OCI-LY1 (cell line): Measurements from ENCODE around the gene MPI.

Source experiments
- H2AFZ ChIP-seq: fragments of 200-600 bp; sonication (generic), shearing (Covaris generic); 2 replicates; pipeline ENCODE4 v1.6.0; 2014; ENCODE audit warnings: antibody characterized with exemption, mild to moderate bottlenecking, low read length
- H3F3A ChIP-seq: fragments of 200-600 bp; sonication (generic), shearing (Covaris generic); 2 replicates; pipeline ENCODE4 v1.6.0; 2014; ENCODE audit warnings: mild to moderate bottlenecking, antibody characterized with exemption, low read length, moderate library complexity; ENCODE audit not compliant: insufficient read depth
- H3K27ac ChIP-seq: fragments of 200-600 bp; sonication (generic); 2 replicates; pipeline ENCODE4 v1.5.1; 2014; ENCODE audit warnings: low read length, mixed run types, mild to moderate bottlenecking, low read depth; ENCODE audit not compliant: poor library complexity, severe bottlenecking
- H3K27me3 ChIP-seq: fragments of 200-600 bp; sonication (generic); 2 replicates; pipeline ENCODE4 v1.6.0; 2014; ENCODE audit warnings: antibody characterized with exemption, mild to moderate bottlenecking, low read length, moderate library complexity; ENCODE audit not compliant: insufficient read depth
- H3K36me3 ChIP-seq: fragments of 200-600 bp; sonication (generic); 2 replicates; pipeline ENCODE4 v1.6.1; 2014; ENCODE audit warnings: mild to moderate bottlenecking, antibody characterized with exemption, low read length, moderate library complexity, mixed read lengths; ENCODE audit not compliant: insufficient read depth
- H3K4me1 ChIP-seq: fragments of 200-600 bp; sonication (generic); 2 replicates; pipeline ENCODE4 v1.5.1; 2014; ENCODE audit warnings: mild to moderate bottlenecking, low read length, moderate library complexity; ENCODE audit not compliant: insufficient read depth, severe bottlenecking
- H3K4me2 ChIP-seq: fragments of 200-600 bp; sonication (generic), shearing (Covaris generic); 2 replicates; pipeline ENCODE4 v1.6.1; 2014; ENCODE audit warnings: low read length
- H3K4me3 ChIP-seq: fragments of 200-600 bp; sonication (generic); 2 replicates; pipeline ENCODE4 v1.5.1; 2014; ENCODE audit warnings: low read length, low read depth, mild to moderate bottlenecking, mixed read lengths; ENCODE audit not compliant: poor library complexity, severe bottlenecking
- H3K79me2 ChIP-seq: fragments of 200-600 bp; shearing (Covaris generic); 2 replicates; pipeline ENCODE4 v1.6.1; 2016; ENCODE audit warnings: mixed run types, low read length, mixed read lengths; ENCODE audit not compliant: insufficient read depth
- H3K9ac ChIP-seq: fragments of 200-600 bp; sonication (generic), shearing (Covaris generic); 2 replicates; pipeline ENCODE4 v1.6.1; 2014; ENCODE audit warnings: mild to moderate bottlenecking, low read length, mixed read lengths
- H3K9me2 ChIP-seq: fragments of 200-600 bp; sonication (generic), shearing (Covaris generic); 2 replicates; pipeline ENCODE4 v1.6.1; 2014; ENCODE audit warnings: low read depth, mild to moderate bottlenecking, low read length, mixed read lengths
- H3K9me3 ChIP-seq: fragments of 200-600 bp; shearing (Covaris generic); 2 replicates; pipeline ENCODE4 v1.6.1; 2014; ENCODE audit warnings: low read length, mixed read lengths
- H4K20me1 ChIP-seq: fragments of 200-600 bp; sonication (generic), shearing (Covaris generic); 2 replicates; pipeline ENCODE4 v1.6.0; 2016; ENCODE audit warnings: mild to moderate bottlenecking, low read length; ENCODE audit not compliant: insufficient read depth
- CTCF ChIP-seq: fragments of 200-600 bp; sonication (generic), shearing (Covaris generic); IDR thresholded peaks from 2 replicates; pipeline ENCODE4 v1.5.1; 2017; ENCODE audit warnings: mild to moderate bottlenecking, antibody characterized with exemption, low read length, moderate library complexity, mixed read lengths
- EZH2 ChIP-seq: fragments of 200-600 bp; sonication (generic), shearing (Covaris generic); IDR thresholded peaks from 2 replicates; pipeline ENCODE4 v1.8.0; 2017; ENCODE audit warnings: borderline replicate concordance, mixed run types, mild to moderate bottlenecking, antibody characterized with exemption, low read length, moderate library complexity, mixed read lengths

Gene MPI

GRCh38 chr15:74869372-74869725 is 20.5 kb upstream of the MPI start:
- peaks cover 40% of the 10 kb centered on the region for H3K4me1 ChIP-seq
- no peak for TF ChIP-seq EZH2
- no peak for TF ChIP-seq CTCF
- H3K36me3 ChIP-seq: peaks cover 33% of the 10 kb centered on the region
- H3K27me3 ChIP-seq: no peaks in the 10 kb centered on the region
- H3K4me2 ChIP-seq: peak overlapping the region; percentile 18; the same call in 1 of the 2 replicates
- H3K9me2 ChIP-seq: no peaks in the 10 kb centered on the region
- H3K27ac ChIP-seq: peak overlapping the region; percentile 77
- no peaks in the 10 kb centered on the region for H4K20me1 ChIP-seq
- H3K9ac ChIP-seq: no peak overlapping the region; the same call in 1 of the 2 replicates
- H2AFZ ChIP-seq: no peak overlapping the region
- no peak overlapping the region for H3K4me3 ChIP-seq
- peaks cover 9% of the 10 kb centered on the region for H3K9me3 ChIP-seq
- H3K79me2 ChIP-seq: peaks cover 40% of the 10 kb centered on the region
- no peaks in the 10 kb centered on the region for H3F3A ChIP-seq

- Histone ChIP-seq H3F3A (no peaks in the 10 kb centered on the region), H2AFZ (no peak overlapping the region), H3K4me1 (peaks cover 40% of the 10 kb centered on the region), H3K79me2 (peaks cover 40% of the 10 kb centered on the region), H3K9me2 (no peaks in the 10 kb centered on the region), H3K36me3 (peaks cover 31% of the 10 kb centered on the region), H3K27me3 (no peaks in the 10 kb centered on the region), H3K9ac (peak overlapping the region; percentile 34; the same call in 1 of the 2 replicates), H3K4me2 (peak overlapping the region; percentile 54; the same call in 1 of the 2 replicates), H3K27ac (peak overlapping the region; percentile 77), H4K20me1 (no peaks in the 10 kb centered on the region), H3K4me3 (peak overlapping the region; percentile 39), H3K9me3 (peaks cover 9% of the 10 kb centered on the region)
- TF ChIP-seq EZH2 (no peak), CTCF (no peak)
Measured at GRCh38 chr15:74869726-74870407, 20.0 kb upstream of the MPI start.

DNA sequence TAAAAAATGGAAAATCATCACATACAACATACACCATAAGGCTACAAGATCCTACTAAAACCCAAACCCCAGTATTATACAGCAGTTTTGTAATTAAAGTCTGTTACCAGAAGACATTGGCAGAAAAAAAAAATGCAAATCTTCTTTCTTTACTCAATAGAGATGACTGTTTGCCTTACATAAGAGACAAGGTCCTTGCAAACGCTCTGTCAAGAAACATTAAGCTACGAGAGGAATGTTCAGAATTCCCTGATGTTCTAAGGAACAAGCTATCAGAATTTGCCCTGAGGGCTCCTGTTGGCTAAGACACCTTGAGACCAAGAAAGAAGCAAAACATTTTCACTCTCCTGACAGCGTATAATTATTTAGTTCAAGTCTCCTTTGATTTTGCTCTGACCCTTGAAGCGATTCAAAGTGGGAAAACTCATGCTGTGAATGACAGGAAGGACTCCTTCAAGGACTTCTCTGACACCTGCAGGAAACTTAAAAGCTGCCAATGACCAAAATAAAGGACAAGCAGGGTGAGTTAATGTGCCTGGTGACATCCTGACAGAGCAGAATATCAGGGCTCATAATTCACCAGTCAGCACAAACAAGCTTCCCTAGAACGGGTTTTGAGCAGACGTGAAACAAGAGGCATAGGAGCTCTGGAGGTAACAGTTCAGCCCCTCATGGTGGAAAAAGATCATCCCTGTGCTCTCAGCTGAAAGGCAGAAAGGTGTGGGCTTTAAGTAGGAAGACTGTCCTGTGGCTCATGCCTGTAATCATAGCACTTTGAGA is 19.2 kb upstream of the MPI start:
- no peak for TF ChIP-seq EZH2
- TF ChIP-seq CTCF: no peak
- H3K9ac ChIP-seq: peak overlapping the region; percentile 34; the same call in 1 of the 2 replicates
- peaks cover 9% of the 10 kb centered on the region for H3K9me3 ChIP-seq
- peak overlapping the region; percentile 77 for H3K27ac ChIP-seq
- H3K79me2 ChIP-seq: peaks cover 40% of the 10 kb centered on the region
- H3K4me1 ChIP-seq: peaks cover 40% of the 10 kb centered on the region
- H3K4me3 ChIP-seq: peak overlapping the region; percentile 39
- peaks cover 31% of the 10 kb centered on the region for H3K36me3 ChIP-seq
- peak overlapping the region; percentile 54 for H3K4me2 ChIP-seq
- no peaks in the 10 kb centered on the region for H3F3A ChIP-seq
- no peaks in the 10 kb centered on the region for H4K20me1 ChIP-seq
- H3K27me3 ChIP-seq: no peaks in the 10 kb centered on the region
- H3K9me2 ChIP-seq: no peaks in the 10 kb centered on the region
- H2AFZ ChIP-seq: no peak overlapping the region
